Ectodermal cell (in vitro differentiated cells): ENCODE results near the gene GRM5.
"Not testable (repeated sequence)": the region's sequence is repeated elsewhere in the genome, so short reads cannot be mapped to it uniquely, and the experiment has no call there.

ENCODE experiments used
- H3K27ac ChIP-seq: 2 replicates; pipeline ENCODE4 v1.7.0; 2013; ENCODE audit warnings: mild to moderate bottlenecking, low read depth, low read length; ENCODE audit not compliant: insufficient read depth, poor library complexity, severe bottlenecking
- H3K27me3 ChIP-seq: 2 replicates; pipeline ENCODE4 v1.7.0; 2013; ENCODE audit warnings: mild to moderate bottlenecking, low read length; ENCODE audit not compliant: insufficient read depth, control insufficient read depth, poor library complexity, severe bottlenecking
- H3K36me3 ChIP-seq: one replicate; pipeline ENCODE4 v1.7.0; 2013; ENCODE audit warnings: low read length; ENCODE audit not compliant: control insufficient read depth, insufficient read depth
- H3K4me1 ChIP-seq: one replicate; pipeline ENCODE4 v1.7.0; 2013; ENCODE audit warnings: low read length; ENCODE audit not compliant: control insufficient read depth, insufficient read depth
- H3K4me3 ChIP-seq: 2 replicates; pipeline ENCODE4 v1.7.0; 2013; ENCODE audit warnings: low read depth, low read length, control low read depth; ENCODE audit not compliant: insufficient read depth
- H3K9me3 ChIP-seq: 2 replicates; pipeline ENCODE4 v1.7.0; 2013; ENCODE audit warnings: mild to moderate bottlenecking, low read length, moderate library complexity; ENCODE audit not compliant: control insufficient read depth
- WGBS, 2 experiments: methylation state at CpG; one replicate each; pipeline ENCODE4 v1.1.7; 2013; ENCODE audit warnings: missing lambda C conversion rate in 2 of 2; 5-methylcytosine and 5-hydroxymethylcytosine counted together

Gene GRM5

DNA sequence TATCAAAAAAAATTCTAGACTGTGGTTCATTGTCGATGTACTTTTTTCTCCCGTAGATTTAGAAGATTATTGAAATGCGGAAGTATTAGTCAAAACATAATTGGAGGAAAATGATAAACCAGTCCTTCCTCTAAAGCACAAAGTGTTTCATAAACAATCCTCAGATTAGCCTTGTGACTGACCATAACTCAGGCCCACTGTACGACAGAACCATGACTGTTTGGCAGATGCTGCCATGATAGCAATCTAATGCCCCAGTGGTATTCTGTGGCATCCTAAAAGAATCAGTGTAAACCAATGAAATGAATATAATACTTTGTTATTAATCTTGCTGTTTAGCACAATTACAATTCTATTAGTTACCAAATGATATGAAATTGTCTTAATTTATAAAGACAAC lies 601.3 kb downstream of the GRM5 start:
- Histone ChIP-seq H3K27me3 (no peaks in the 10 kb centered on the region), H3K4me1 (no peaks in the 10 kb centered on the region), H3K27ac (no peak overlapping the region), H3K9me3 (no peaks in the 10 kb centered on the region), H3K36me3 (no peaks in the 10 kb centered on the region), H3K4me3 (no peak overlapping the region)
- 99 to 100% methylated on average over 1 to 4 of the region's 4 CpGs for WGBS, 2 experiments

DNA sequence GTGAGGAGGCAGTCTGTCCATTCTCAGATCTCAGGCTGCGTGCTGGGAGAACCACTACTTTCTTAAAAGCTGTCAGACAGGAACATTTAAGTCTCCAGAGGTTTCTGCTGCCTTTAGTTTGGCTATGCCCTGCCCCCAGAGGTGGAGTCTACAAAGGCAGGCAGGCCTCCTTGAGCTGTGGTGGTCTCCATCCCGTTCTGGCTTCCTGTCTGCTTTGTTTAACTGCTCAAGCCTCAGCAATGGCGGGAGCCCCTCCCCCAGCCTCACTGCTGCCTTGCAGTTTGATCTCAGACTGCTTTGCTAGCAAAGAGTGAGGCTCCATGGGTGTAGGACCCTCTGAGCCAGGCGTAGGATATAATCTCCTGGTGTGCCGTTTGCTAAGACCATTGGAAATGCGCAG lies 602.5 kb downstream of the GRM5 start:
- not testable (repeated sequence) for H3K4me3 ChIP-seq, H3K4me1 ChIP-seq, H3K9me3 ChIP-seq, H3K36me3 ChIP-seq, H3K27me3 ChIP-seq, H3K27ac ChIP-seq
- WGBS, 2 experiments = 90 to 94% methylated on average over 6 of the region's 6 CpGs

DNA sequence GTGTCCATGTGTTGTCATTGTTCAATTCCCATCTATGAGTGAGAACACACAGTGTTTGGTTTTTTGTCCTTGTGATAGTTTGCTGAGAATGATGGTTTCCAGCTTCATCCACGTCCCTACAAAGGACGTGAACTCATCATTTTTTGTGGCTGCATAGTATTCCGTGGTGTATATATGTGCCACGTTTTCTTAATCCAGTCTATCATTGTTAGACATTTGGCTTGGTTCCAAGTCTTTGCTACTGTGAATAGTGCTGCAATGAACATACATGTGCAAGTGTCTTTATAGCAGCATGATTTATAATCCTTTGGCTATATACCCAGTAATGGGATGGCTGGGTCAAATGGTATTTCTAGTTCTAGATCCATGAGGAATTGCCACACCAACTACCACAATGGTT lies 607.7 kb downstream of the GRM5 start:
- WGBS, 2 experiments = 88 to 98% methylated on average over 4 of the region's 4 CpGs
- not testable (repeated sequence) for H3K4me3 ChIP-seq, H3K36me3 ChIP-seq, H3K9me3 ChIP-seq, H3K4me1 ChIP-seq, H3K27me3 ChIP-seq, H3K27ac ChIP-seq

DNA sequence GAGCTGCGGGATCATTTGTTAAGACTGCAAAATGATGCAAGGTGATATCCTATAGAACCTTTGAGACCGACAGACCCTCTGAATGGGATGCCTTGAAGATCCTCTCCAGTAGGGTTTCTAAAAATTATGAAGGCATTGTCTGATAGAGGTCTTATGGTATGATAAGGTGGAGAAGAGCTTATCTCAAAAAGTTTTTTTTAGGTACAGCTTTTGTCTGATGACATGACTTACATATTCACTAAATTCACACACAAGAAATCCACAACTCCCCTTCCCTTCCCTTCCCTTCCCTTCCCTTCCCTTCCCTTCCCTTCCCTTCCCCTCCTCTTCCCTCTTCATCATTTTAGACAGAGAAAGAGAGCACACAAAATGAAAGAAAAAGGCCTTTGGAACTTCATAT lies 609.8 kb downstream of the GRM5 start:
- no peaks in the 10 kb centered on the region for H3K27me3 ChIP-seq
- H3K9me3 ChIP-seq = no peaks in the 10 kb centered on the region
- WGBS, 2 experiments = 96 to 97% methylated on average over 2 of the region's 2 CpGs
- no peak overlapping the region for H3K27ac ChIP-seq
- no peaks in the 10 kb centered on the region for H3K36me3 ChIP-seq
- H3K4me1 ChIP-seq = no peaks in the 10 kb centered on the region
- no peak overlapping the region for H3K4me3 ChIP-seq

DNA sequence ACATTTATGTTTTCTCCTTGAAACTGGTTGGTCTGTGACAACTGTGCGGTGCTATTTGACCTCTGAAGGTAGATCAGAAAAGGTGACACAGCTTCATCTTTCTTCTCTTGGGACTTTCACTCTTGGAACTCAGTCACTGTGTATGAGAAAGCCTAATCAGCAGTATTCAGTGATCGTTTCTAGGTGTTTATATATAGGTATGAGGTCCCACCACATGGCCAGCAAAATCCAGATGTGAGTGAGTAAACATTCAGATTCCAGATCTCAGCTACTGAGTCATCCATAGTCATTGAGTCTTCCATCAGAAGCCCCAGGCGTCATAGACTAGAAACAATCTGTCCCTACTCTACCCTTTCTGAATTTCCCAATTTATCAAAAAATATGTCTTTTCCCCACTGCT lies 610.9 kb downstream of the GRM5 start:
- H3K36me3 ChIP-seq = no peaks in the 10 kb centered on the region
- H3K9me3 ChIP-seq = no peaks in the 10 kb centered on the region
- H3K4me1 ChIP-seq = no peaks in the 10 kb centered on the region
- no peaks in the 10 kb centered on the region for H3K27me3 ChIP-seq
- H3K4me3 ChIP-seq = no peak overlapping the region
- 93 to 94% methylated on average over 3 of the region's 3 CpGs for whole genome bisulfite sequencing, 2 experiments
- H3K27ac ChIP-seq = no peak overlapping the region
